Testis (tissue), 3 donors: Measurements from ENCODE around the gene VPREB3. TPM values are rescaled to one million over a fixed set of nuclear protein-coding genes. Genes with fewer than 3 reads are reported as not detected.

Experiments used
- DNase-seq: peaks from one replicate; pipeline ENCODE4 v3.0.0-alpha.2; 2019
- H3K27ac ChIP-seq, 2 donors: fragments of 200-600 bp; sonication (generic); one replicate each; pipeline ENCODE4 v1.5.1; 2019
- H3K27me3 ChIP-seq: fragments of 200-600 bp; sonication (generic); one replicate; pipeline ENCODE4 v1.5.1; 2019
- H3K36me3 ChIP-seq: fragments of 200-600 bp; sonication (generic); one replicate; pipeline ENCODE4 v1.5.1; 2017; ENCODE audit warnings: low read depth; ENCODE audit errors: missing control alignments
- H3K4me1 ChIP-seq: fragments of 200-600 bp; sonication (generic); one replicate; pipeline ENCODE4 v1.5.1; 2019
- H3K4me3 ChIP-seq, 2 donors: fragments of 200-600 bp; sonication (generic); one replicate each; pipeline ENCODE4 v1.5.1; 2017 to 2019
- H3K9me3 ChIP-seq: fragments of 200-600 bp; sonication (generic); one replicate; pipeline ENCODE4 v1.5.1; 2017
- CTCF ChIP-seq, 3 experiments: fragments of 450-650 bp in 2 of 3; fragments of 200-600 bp in 1 of 3; sonication (generic) in 1 of 3; IDR thresholded peaks; one replicate each; pipeline ENCODE4 v1.5.1; 2016 to 2019; ENCODE audit warnings: antibody characterized with exemption in 3 of 3, mild to moderate bottlenecking in 2 of 3, moderate library complexity in 1 of 3
- POLR2A ChIP-seq: fragments of 450-650 bp; IDR thresholded peaks from one replicate; pipeline ENCODE4 v1.6.1; 2017; ENCODE audit warnings: antibody characterized with exemption, mild to moderate bottlenecking, moderate library complexity
- WGBS, 2 donors: methylation state at CpG; one replicate each; pipeline ENCODE4 v1.1.5; 2018; 5-methylcytosine and 5-hydroxymethylcytosine counted together
- intact Hi-C: fragments of 100-400 bp; cut with DNase I; formaldehyde crosslinking; loops from one replicate; pipeline ENCODE4 v1.15.1; 2023; ENCODE audit warnings: low total_unique reads
- polyA plus RNA-seq: library from polyadenylated mRNA; stranded (reverse); fragments of 350-450 nt; fragmentation: Illumina TruSeq; extraction: RNeasy Lipid Tissue Mini Kit (QIAGEN cat#74804); gene quantifications from one replicate; pipeline ENCODE4 v1.2.3, GENCODE V29; 2014; ENCODE audit warnings: low read depth, low replicate concordance; ENCODE audit not compliant: insufficient read depth
- total RNA-seq, 2 donors: library from RNA; depleted of rRNA; stranded (reverse); fragments of >200 nt; gene quantifications; one replicate each; pipeline ENCODE4 v1.2.3, GENCODE V29; 2016

Gene VPREB3
- total and polyA plus RNA-seq, 3 donors from 2014 or later: 0.68 to 1.2 TPM; not detected in 1

DNA sequence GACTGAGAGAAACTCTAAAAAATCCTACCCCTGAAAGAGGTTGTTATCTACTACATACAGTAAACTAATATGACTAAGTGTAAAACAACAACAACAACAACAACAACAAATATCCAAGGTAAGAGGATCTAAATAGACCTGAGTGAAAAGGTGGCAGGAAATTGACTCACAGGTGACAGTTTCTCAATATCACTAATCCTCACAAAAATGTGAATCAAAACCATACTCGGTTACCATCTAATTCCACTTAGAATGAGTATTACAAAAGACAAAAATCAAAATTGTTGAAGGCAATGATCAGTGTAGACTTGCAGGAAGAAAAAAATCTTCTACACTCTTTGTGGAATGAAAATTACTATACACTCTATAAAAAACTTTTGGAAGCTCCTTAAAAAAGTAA, 46.0 kb downstream of the VPREB3 start:
- no peaks in the 10 kb centered on the region for H3K36me3 ChIP-seq
- H3K9me3 ChIP-seq: no peaks in the 10 kb centered on the region
- intact Hi-C loops: no loop called here

DNA sequence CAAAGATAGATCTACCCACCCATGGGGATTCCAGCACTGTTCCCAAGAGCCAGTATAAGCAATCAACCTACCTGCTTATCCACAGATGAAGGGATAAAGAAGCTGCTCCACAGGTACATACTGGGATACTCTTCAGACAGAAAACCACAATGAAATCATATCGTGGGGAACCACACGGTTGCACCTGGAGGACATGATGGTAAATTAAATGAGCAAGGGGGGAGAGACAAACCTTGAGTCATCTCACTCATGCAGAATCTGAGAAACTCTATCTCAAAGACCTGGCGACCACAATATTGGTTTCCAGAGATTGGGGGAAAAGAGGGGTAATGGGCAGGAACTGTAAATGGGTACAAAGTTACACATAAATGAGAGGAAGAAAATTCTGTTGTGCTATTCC, 48.9 kb downstream of the VPREB3 start:
- no peaks in the 10 kb centered on the region for H3K36me3 ChIP-seq
- no peaks in the 10 kb centered on the region for H3K27me3 ChIP-seq
- no peak for DNase-seq
- no peak overlapping the region for H3K27ac ChIP-seq
- no peaks in the 10 kb centered on the region for H3K9me3 ChIP-seq
- TF ChIP-seq CTCF (IDR thresholded peaks at IDR 0.05) (no peak), POLR2A (no peak)
- 91 to 93% methylated on average over 3 of the region's 3 CpGs for WGBS, 2 donors
- intact Hi-C loops: no loop called here
- H3K4me3 ChIP-seq: no peak overlapping the region
- H3K4me1 ChIP-seq: no peaks in the 10 kb centered on the region

More for the DNA sequence above, 46.0 kb downstream of the VPREB3 start:
- WGBS, 2 donors: 88 to 93% methylated on average over 1 of the region's 1 CpG
- no peak overlapping the region for H3K27ac ChIP-seq
- no peaks in the 10 kb centered on the region for H3K27me3 ChIP-seq
- DNase-seq: no peak
- no peaks in the 10 kb centered on the region for H3K4me1 ChIP-seq
- H3K4me3 ChIP-seq: no peak overlapping the region
- TF ChIP-seq POLR2A (no peak), CTCF (IDR thresholded peaks at IDR 0.05) (no peak)

DNA sequence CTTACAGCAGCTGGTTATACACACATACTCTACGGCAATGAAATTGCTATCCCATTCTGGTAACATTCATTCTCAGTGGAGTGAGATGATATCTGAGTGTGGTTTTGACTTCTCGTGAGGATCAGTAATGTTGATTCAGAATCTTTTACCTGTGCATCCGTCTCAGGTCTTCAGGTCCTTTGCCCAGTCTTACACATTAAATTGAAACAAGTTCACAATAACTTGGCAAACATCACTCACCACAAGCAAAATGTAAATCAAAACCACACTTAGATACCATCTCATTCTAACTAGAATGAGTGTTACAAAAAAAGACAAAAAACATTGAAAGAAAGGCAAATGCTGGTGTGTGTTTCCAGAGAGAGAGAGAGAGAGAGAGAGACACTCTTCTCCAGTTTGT, 49.4 kb downstream of the VPREB3 start:
- no peaks in the 10 kb centered on the region for H3K4me1 ChIP-seq
- intact Hi-C loops: no loop called here
- DNase-seq: no peak
- H3K27me3 ChIP-seq: no peaks in the 10 kb centered on the region
- H3K36me3 ChIP-seq: no peaks in the 10 kb centered on the region
- no peaks in the 10 kb centered on the region for H3K9me3 ChIP-seq
- TF ChIP-seq POLR2A (no peak), CTCF (IDR thresholded peaks at IDR 0.05) (no peak)
- no peak overlapping the region for H3K27ac ChIP-seq
- 95 to 98% methylated on average over 3 of the region's 3 CpGs for WGBS, 2 donors
- no peak overlapping the region for H3K4me3 ChIP-seq

GRCh38 chr22:23704062-23704461, 50.2 kb downstream of the VPREB3 start:
- Histone ChIP-seq H3K36me3 (no peaks in the 10 kb centered on the region), H3K4me1 (no peaks in the 10 kb centered on the region), H3K9me3 (no peaks in the 10 kb centered on the region), H3K4me3 (no peak overlapping the region), H3K27me3 (no peaks in the 10 kb centered on the region), H3K27ac (no peak overlapping the region)
- TF ChIP-seq POLR2A (no peak), CTCF (IDR thresholded peaks at IDR 0.05) (no peak)
- intact Hi-C loops: no loop called here
- 93 to 97% methylated on average over 5 of the region's 5 CpGs for WGBS, 2 donors
- no peak for DNase-seq

Other genes with a start within 250 kb of the VPREB3 start
- 10 to 100 TPM in 1 of 2 donors, 1 to 10 TPM in 1; 6.9 to 24.6 TPM for gene IGLL1, start 174.1 kb downstream of the VPREB3 start, total RNA-seq
- 36.9 TPM for gene IGLL1, start 174.1 kb downstream of the VPREB3 start, polyA plus RNA-seq
- 10 to 100 TPM; 16.4 to 44.2 TPM for gene DRICH1, start 122.1 kb downstream of the VPREB3 start, total RNA-seq
- gene DRICH1, start 122.1 kb downstream of the VPREB3 start, polyA plus RNA-seq: 68.4 TPM
- 1 to 10 TPM; 5.3 to 8.1 TPM for gene RGL4, start 63.4 kb downstream of the VPREB3 start, total RNA-seq
- 10.1 TPM for gene RGL4, start 63.4 kb downstream of the VPREB3 start, polyA plus RNA-seq
- gene ZNF70, start 3.3 kb downstream of the VPREB3 start, total RNA-seq: 1 to 10 TPM; 7.2 to 8.7 TPM
- 2.9 TPM for gene ZNF70, start 3.3 kb downstream of the VPREB3 start, polyA plus RNA-seq
- 1 to 10 TPM in 1 of 2 donors, under 1 TPM in 1; 0.68 to 2.4 TPM for gene C22orf15, start 8.6 kb upstream of the VPREB3 start, total RNA-seq
- 8.8 TPM for gene C22orf15, start 8.6 kb upstream of the VPREB3 start, polyA plus RNA-seq
- gene CHCHD10, start 13.5 kb upstream of the VPREB3 start, total RNA-seq: 10 to 100 TPM; 24.0 to 30.2 TPM
- 74.8 TPM for gene CHCHD10, start 13.5 kb upstream of the VPREB3 start, polyA plus RNA-seq
- gene MMP11, start 18.4 kb upstream of the VPREB3 start, total RNA-seq: 10 to 100 TPM; 32.4 to 36.1 TPM
- 13.6 TPM for gene MMP11, start 18.4 kb upstream of the VPREB3 start, polyA plus RNA-seq
- gene SMARCB1, start 32.5 kb upstream of the VPREB3 start, total RNA-seq: 100 to 1,000 TPM; 158 to 165 TPM
- gene SMARCB1, start 32.5 kb upstream of the VPREB3 start, polyA plus RNA-seq: 160 TPM
- gene DERL3, start 84.6 kb upstream of the VPREB3 start, total RNA-seq: 10 to 100 TPM; 14.9 to 16.2 TPM
- 48.7 TPM for gene DERL3, start 84.6 kb upstream of the VPREB3 start, polyA plus RNA-seq
- gene SLC2A11, start 103.5 kb upstream of the VPREB3 start, total RNA-seq: 10 to 100 TPM; 21.8 to 22.7 TPM
- gene SLC2A11, start 103.5 kb upstream of the VPREB3 start, polyA plus RNA-seq: 14.3 TPM
- gene MIF, start 140.0 kb upstream of the VPREB3 start, total RNA-seq: 100 to 1,000 TPM; 239 to 472 TPM
- gene MIF, start 140.0 kb upstream of the VPREB3 start, polyA plus RNA-seq: 177 TPM
- 1 to 10 TPM in 1 of 2 donors, under 1 TPM in 1; 0.87 to 7.9 TPM for gene GSTT2B, start 206.8 kb upstream of the VPREB3 start, total RNA-seq
- 1.4 TPM for gene GSTT2B, start 206.8 kb upstream of the VPREB3 start, polyA plus RNA-seq
- 1 to 10 TPM in 1 of 2 donors, not detected in 1; 2.2 TPM for gene DDTL, start 212.5 kb upstream of the VPREB3 start, total RNA-seq
- 0.30 TPM for gene DDTL, start 212.5 kb upstream of the VPREB3 start, polyA plus RNA-seq
- 10 to 100 TPM; 80.0 to 80.5 TPM for gene DDT, start 220.0 kb upstream of the VPREB3 start, total RNA-seq
- 79.7 TPM for gene DDT, start 220.0 kb upstream of the VPREB3 start, polyA plus RNA-seq
- gene GSTT2, start 225.7 kb upstream of the VPREB3 start, total RNA-seq: under 1 TPM in 1 of 2 donors, not detected in 1; 0.68 TPM
- gene GSTT2, start 225.7 kb upstream of the VPREB3 start, polyA plus RNA-seq: not detected